Measurements from ENCODE around the gene OTC.

- TF ChIP-seq CTCF (IDR thresholded peaks at IDR 0.05; ENCODE audit: insufficient read depth, low read depth, low read length) (no peak), EZH2 (IDR thresholded peaks at IDR 0.05; ENCODE audit: insufficient read depth, low read length) (no peak)
Observed at GRCh38 chrX:38326086-38326485, 26.3 kb upstream of the OTC start.
